SJCRH30 (cell line): ENCODE results near the gene CACUL1. TPM values are rescaled to one million over a fixed set of nuclear protein-coding genes. Genes with fewer than 3 reads are reported as not detected.

Experiments used
- DNase-seq, 2 experiments: peaks; one replicate each; pipeline ENCODE4 v3.0.0-alpha.2; 2015 to 2020
- H3K27ac ChIP-seq: fragments of 250-450 bp; sonication (Bioruptor Pico); 2 replicates; pipeline ENCODE4 v1.5.1; 2020; ENCODE audit warnings: mild to moderate bottlenecking, moderate library complexity
- H3K27me3 ChIP-seq: fragments of 250-450 bp; sonication (Bioruptor Pico); 2 replicates; pipeline ENCODE4 v1.5.1; 2020; ENCODE audit warnings: mild to moderate bottlenecking, moderate library complexity
- H3K36me3 ChIP-seq: fragments of 250-450 bp; sonication (Bioruptor Pico); 2 replicates; pipeline ENCODE4 v1.5.1; 2020; ENCODE audit warnings: mild to moderate bottlenecking, moderate library complexity
- H3K4me1 ChIP-seq: fragments of 250-450 bp; sonication (Bioruptor Pico); 2 replicates; pipeline ENCODE4 v1.5.1; 2020; ENCODE audit warnings: mild to moderate bottlenecking, moderate library complexity
- H3K4me3 ChIP-seq: fragments of 250-450 bp; sonication (Bioruptor Pico); 2 replicates; pipeline ENCODE4 v1.5.1; 2020; ENCODE audit warnings: mild to moderate bottlenecking, moderate library complexity
- H3K9me3 ChIP-seq: fragments of 250-450 bp; sonication (Bioruptor Pico); replicated peaks from 2 replicates; pipeline ENCODE4 v1.5.1; 2020; ENCODE audit warnings: mild to moderate bottlenecking, moderate library complexity
- total RNA-seq: library from RNA; depleted of rRNA; stranded (reverse); fragments of >200 nt; shearing (Covaris generic); gene quantifications from 2 replicates; pipeline ENCODE4 v1.2.3, GENCODE V29; 2014; rRNA removed

Gene CACUL1
- total RNA-seq, 1 experiment from 2014 or later: 52.7 TPM

DNA sequence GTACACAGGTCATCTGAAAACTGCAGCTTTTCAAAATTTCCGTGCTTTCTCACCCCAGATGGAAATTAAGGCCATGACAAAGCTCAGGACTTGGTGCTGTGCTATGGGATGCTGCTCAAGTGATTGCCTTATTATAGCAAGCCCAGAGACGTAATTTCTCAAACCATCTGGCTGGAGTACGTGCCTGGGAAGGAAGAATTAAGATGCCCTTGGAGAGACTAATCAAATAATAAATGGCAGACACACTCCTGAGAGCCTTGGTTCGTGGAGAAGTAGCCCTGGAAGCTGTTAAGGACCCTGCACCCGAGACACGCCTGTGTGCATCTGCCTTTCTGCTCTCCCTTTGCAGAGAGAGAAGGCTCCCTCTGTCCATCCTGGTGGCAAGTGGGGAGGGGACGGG, 121.0 kb downstream of the CACUL1 start:
- no peaks in the 10 kb centered on the region for H3K4me1 ChIP-seq
- no peaks in the 10 kb centered on the region for H3K9me3 ChIP-seq
- no peaks in the 10 kb centered on the region for H3K36me3 ChIP-seq
- H3K4me3 ChIP-seq: no peak overlapping the region
- no peaks in the 10 kb centered on the region for H3K27me3 ChIP-seq
- no peak overlapping the region for H3K27ac ChIP-seq
- no peak for DNase-seq

- no peaks in the 10 kb centered on the region for H3K27me3 ChIP-seq
- H3K27ac ChIP-seq: no peak overlapping the region
- H3K36me3 ChIP-seq: no peaks in the 10 kb centered on the region
- no peaks in the 10 kb centered on the region for H3K4me1 ChIP-seq
- H3K9me3 ChIP-seq: no peaks in the 10 kb centered on the region
- H3K4me3 ChIP-seq: no peak overlapping the region
- no peak for DNase-seq
Observed at GRCh38 chr10:118629211-118629610, 125.6 kb downstream of the CACUL1 start.

DNA sequence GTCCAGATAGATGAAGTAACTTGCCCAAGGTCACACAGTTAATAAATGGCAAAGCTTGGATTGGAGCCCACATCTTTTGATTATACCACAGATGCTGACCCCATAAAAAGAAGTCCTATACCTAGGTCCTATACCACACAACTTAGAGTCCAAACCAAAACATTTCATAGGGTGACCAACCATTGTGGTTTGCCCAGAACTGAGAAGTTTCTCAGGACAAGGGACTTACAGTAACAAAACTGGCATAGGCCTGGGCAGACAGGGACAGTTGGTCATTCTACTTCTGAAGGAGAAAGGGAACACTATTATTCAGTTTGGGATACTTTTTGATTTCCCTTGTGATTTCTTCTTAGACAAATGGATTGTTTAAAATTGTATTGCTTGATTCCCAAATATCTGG, 126.4 kb downstream of the CACUL1 start:
- H3K4me1 ChIP-seq: no peaks in the 10 kb centered on the region
- no peak overlapping the region for H3K27ac ChIP-seq
- no peak overlapping the region for H3K4me3 ChIP-seq
- no peaks in the 10 kb centered on the region for H3K9me3 ChIP-seq
- no peak for DNase-seq
- no peaks in the 10 kb centered on the region for H3K36me3 ChIP-seq
- no peaks in the 10 kb centered on the region for H3K27me3 ChIP-seq

- Histone ChIP-seq H3K4me3 (no peak overlapping the region), H3K27ac (no peak overlapping the region), H3K4me1 (no peaks in the 10 kb centered on the region), H3K36me3 (no peaks in the 10 kb centered on the region), H3K27me3 (no peaks in the 10 kb centered on the region), H3K9me3 (no peaks in the 10 kb centered on the region)
- DNase-seq: peak in 1 of 2 experiments; percentile 11
Observed at GRCh38 chr10:118626953-118627352, 127.8 kb downstream of the CACUL1 start.

Other genes with a start within 250 kb of the CACUL1 start
- gene PRLHR, start 159.3 kb downstream of the CACUL1 start, total RNA-seq: not detected in 2 replicates